ENCODE measurements around the gene RAPGEF1.

- TF ChIP-seq CTCF (conservative IDR thresholded peaks at IDR 0.05; ENCODE audit: low read depth in 2 of 2) = no peak
- no peak for TF ChIP-seq EZH2 (IDR thresholded peaks at IDR 0.05; ENCODE audit: low read depth, unreplicated experiment)
- no peak for TF ChIP-seq POLR2AphosphoS5 (IDR thresholded peaks at IDR 0.05; ENCODE audit: low read depth)
- TF ChIP-seq STAT1 (IDR thresholded peaks at IDR 0.05; ENCODE audit: unreplicated experiment) = no peak
- no peak for TF ChIP-seq EZH2phosphoT487 (IDR thresholded peaks at IDR 0.05; ENCODE audit: unreplicated experiment)
- TF ChIP-seq CREB1 (CRISPR knock-in tag; IDR thresholded peaks at IDR 0.05; ENCODE audit: low read depth) = no peak
- no peak for TF ChIP-seq REST (IDR thresholded peaks at IDR 0.05; ENCODE audit: unreplicated experiment)
Observed at GRCh38 chr9:131554087-131554842, 185.6 kb downstream of the RAPGEF1 start.
